Measurements from ENCODE around the gene AKIRIN2.

Gene AKIRIN2

GRCh38 chr6:87653074-87653962, 48.7 kb downstream of the AKIRIN2 start:
- DNase-seq: no peak

- no peak for DNase-seq
Observed at GRCh38 chr6:87645080-87645479, 57.0 kb downstream of the AKIRIN2 start.

GRCh38 chr6:87641065-87641692, 60.9 kb downstream of the AKIRIN2 start:
- DNase-seq: no peak

GRCh38 chr6:87639373-87639772, 62.7 kb downstream of the AKIRIN2 start:
- DNase-seq: no peak

- DNase-seq: no peak
Observed at GRCh38 chr6:87637106-87637505, 64.9 kb downstream of the AKIRIN2 start.

GRCh38 chr6:87636315-87636714, 65.7 kb downstream of the AKIRIN2 start:
- no peak for DNase-seq

- DNase-seq: no peak
Observed at GRCh38 chr6:87633851-87634250, 68.2 kb downstream of the AKIRIN2 start.

- DNase-seq: no peak
Observed at GRCh38 chr6:87630746-87631145, 71.3 kb downstream of the AKIRIN2 start.

GRCh38 chr6:87628881-87629280, 73.2 kb downstream of the AKIRIN2 start:
- DNase-seq: no peak

- no peak for DNase-seq
Observed at GRCh38 chr6:87628424-87628823, 73.6 kb downstream of the AKIRIN2 start.
